PC-9 (cell line): ENCODE results near the gene AAK1.

Source experiments
- CTCF ChIP-seq: fragments of 200-600 bp; sonication (generic); conservative IDR thresholded peaks from 2 replicates; pipeline ENCODE4 v1.6.1; 2017; ENCODE audit warnings: mixed run types, antibody characterized with exemption, mild to moderate bottlenecking, moderate library complexity
- EZH2 ChIP-seq: fragments of 200-600 bp; sonication (generic); IDR thresholded peaks from 2 replicates; pipeline ENCODE4 v1.8.0; 2017; ENCODE audit warnings: antibody characterized with exemption, low read depth

GRCh38 chr2:69456950-69457445 lies 186.5 kb downstream of the AAK1 start:
- no peak for TF ChIP-seq CTCF
- TF ChIP-seq EZH2, result no peak
